Natural killer cell (primary cell): Measurements from ENCODE around the gene UBE2L3. TPM values are rescaled to one million over a fixed set of nuclear protein-coding genes. Genes with fewer than 3 reads are reported as not detected.

Experiments
- ATAC-seq, 3 donors: fragments of 150-1000 bp in 2 of 3; fragments of 200-7000 bp in 1 of 3; cut with Tn5 transposase; 1 replicate in 1 of 3; 2 replicates in 2 of 3; pipeline ENCODE4 v1.10.0; 2021; ENCODE audit warnings: mild to moderate bottlenecking in 2 of 3, moderate library complexity in 2 of 3
- DNase-seq, 2 donors: peaks; one replicate each; pipeline versions ENCODE4 v3.0.0 to v3.0.0-alpha.2; 2013 to 2021; ENCODE audit warnings: mixed read lengths in 1 of 2
- H3K27ac ChIP-seq: one replicate; pipeline ENCODE4 v1.5.1; 2013; ENCODE audit warnings: mild to moderate bottlenecking, low read length
- H3K27me3 ChIP-seq: one replicate; pipeline ENCODE4 v1.6.1; 2013; ENCODE audit warnings: low read length; ENCODE audit not compliant: control insufficient read depth, insufficient read depth
- H3K36me3 ChIP-seq: one replicate; pipeline ENCODE4 v1.6.1; 2013; ENCODE audit warnings: low read length; ENCODE audit not compliant: control insufficient read depth, insufficient read depth
- H3K4me1 ChIP-seq: one replicate; pipeline ENCODE4 v1.6.1; 2013; ENCODE audit warnings: low read length; ENCODE audit not compliant: control insufficient read depth, insufficient read depth
- H3K4me3 ChIP-seq: one replicate; pipeline ENCODE4 v1.5.1; 2013; ENCODE audit warnings: low read length
- H3K9me3 ChIP-seq: one replicate; pipeline ENCODE4 v1.6.1; 2013; ENCODE audit warnings: low read length; ENCODE audit not compliant: control insufficient read depth, insufficient read depth
- H3K27ac Mint-ChIP-seq, 2 donors: one replicate each; pipeline ENCODE4 v1.8.0; 2022; ENCODE audit warnings: mild to moderate bottlenecking in 2 of 2, mixed read lengths in 2 of 2, moderate library complexity in 1 of 2
- H3K27me3 Mint-ChIP-seq, 2 donors: one replicate each; pipeline ENCODE4 v1.8.0; 2022; ENCODE audit warnings: low read depth in 2 of 2, mixed read lengths in 2 of 2
- H3K36me3 Mint-ChIP-seq: one replicate; pipeline ENCODE4 v1.8.0; 2022; ENCODE audit warnings: mixed read lengths
- H3K4me1 Mint-ChIP-seq, 2 donors: one replicate each; pipeline ENCODE4 v1.8.0; 2022; ENCODE audit warnings: mixed read lengths in 2 of 2
- H3K4me3 Mint-ChIP-seq: one replicate; pipeline ENCODE4 v1.8.0; 2022; ENCODE audit warnings: mild to moderate bottlenecking, moderate library complexity, mixed read lengths
- H3K9me3 Mint-ChIP-seq, 2 donors: one replicate each; pipeline ENCODE4 v1.8.0; 2022; ENCODE audit warnings: mixed read lengths in 2 of 2
- CTCF ChIP-seq: fragments of 200-600 bp; IDR thresholded peaks from one replicate; pipeline ENCODE4 v1.8.0; 2022; ENCODE audit warnings: antibody characterized with exemption
- WGBS: methylation state at CpG from one replicate; pipeline ENCODE4 v1.1.7; 2013; ENCODE audit warnings: missing lambda C conversion rate; ENCODE audit not compliant: insufficient coverage; 5-methylcytosine and 5-hydroxymethylcytosine counted together
- intact Hi-C: fragments of 100-400 bp; cut with micrococcal nuclease; formaldehyde crosslinking; loops from one replicate; pipeline ENCODE4 v1.14.2; 2022
- total RNA-seq, 4 donors: library from RNA; stranded (reverse); fragments of 120-200 nt in 1 of 4; gene quantifications; one replicate each; pipeline versions ENCODE4 v1.2.3 to v1.2.4, GENCODE V29; 2013 to 2022

UBE2L3 gene
- total RNA-seq, 3 donors from 2014 or later (not counting 1 experiment from before 2014, with no cell fraction given) = 30.7 to 39.8 (median 39.7) TPM

GRCh38 chr22:21639359-21639758 is 71.8 kb downstream of the UBE2L3 start:
- no peaks in the 10 kb centered on the region for H3K9me3 ChIP-seq
- H3K4me1 Mint-ChIP-seq = peaks cover 27 to 34% of the 10 kb centered on the region in 2 donors
- no peaks in the 10 kb centered on the region for H3K36me3 Mint-ChIP-seq
- no peak for TF ChIP-seq CTCF
- peaks cover 3% of the 10 kb centered on the region for H3K36me3 ChIP-seq
- no peak overlapping the region for H3K27ac Mint-ChIP-seq
- H3K4me3 ChIP-seq = no peak overlapping the region
- no peaks in the 10 kb centered on the region for H3K9me3 Mint-ChIP-seq
- no peak for DNase-seq
- WGBS = 88% methylated on average over 4 of the region's 4 CpGs
- no peak overlapping the region for H3K4me3 Mint-ChIP-seq
- ATAC-seq = no peak
- H3K27me3 ChIP-seq = no peaks in the 10 kb centered on the region
- no peaks in the 10 kb centered on the region for H3K27me3 Mint-ChIP-seq
- peaks cover 22% of the 10 kb centered on the region for H3K4me1 ChIP-seq
- H3K27ac ChIP-seq = no peak overlapping the region
- intact Hi-C loops = no loop called here

- intact Hi-C loops = no loop called here
- H3K9me3 ChIP-seq = no peaks in the 10 kb centered on the region
- Mint-ChIP-seq H3K4me3 (peak overlapping the region; percentile 93), H3K4me1 (peaks cover 27 to 34% of the 10 kb centered on the region in 2 donors), H3K27ac (peak overlapping the region; percentile 86 to 90), H3K36me3 (no peaks in the 10 kb centered on the region), H3K27me3 (no peaks in the 10 kb centered on the region), H3K9me3 (no peaks in the 10 kb centered on the region)
- DNase-seq (no peak), ATAC-seq (no peak)
- 90% methylated on average over 4 of the region's 5 CpGs for whole genome bisulfite sequencing
- peaks cover 11% of the 10 kb centered on the region for H3K36me3 ChIP-seq
- H3K27ac ChIP-seq = no peak overlapping the region
- H3K4me1 ChIP-seq = peaks cover 22% of the 10 kb centered on the region
- H3K4me3 ChIP-seq = no peak overlapping the region
- no peak for TF ChIP-seq CTCF
- H3K27me3 ChIP-seq = no peaks in the 10 kb centered on the region
Observed at GRCh38 chr22:21640810-21641209, 73.3 kb downstream of the UBE2L3 start.

- peak overlapping the region; percentile 86 to 90 for H3K27ac Mint-ChIP-seq
- no peaks in the 10 kb centered on the region for H3K9me3 Mint-ChIP-seq
- no peak for TF ChIP-seq CTCF
- WGBS = 12% methylated on average over 9 of the region's 9 CpGs
- peaks cover 11% of the 10 kb centered on the region for H3K36me3 ChIP-seq
- H3K27ac ChIP-seq = peak overlapping the region; percentile 78
- H3K27me3 ChIP-seq = no peaks in the 10 kb centered on the region
- peak overlapping the region; percentile 60 for H3K4me3 ChIP-seq
- intact Hi-C loops = no loop called here
- DNase-seq (peak in 1 of 2 donors; percentile 38), ATAC-seq (no peak)
- H3K4me1 ChIP-seq = peaks cover 25% of the 10 kb centered on the region
- H3K36me3 Mint-ChIP-seq = no peaks in the 10 kb centered on the region
- peak overlapping the region; percentile 93 for H3K4me3 Mint-ChIP-seq
- no peaks in the 10 kb centered on the region for H3K9me3 ChIP-seq
- peaks cover 30 to 36% of the 10 kb centered on the region in 2 donors for H3K4me1 Mint-ChIP-seq
- no peaks in the 10 kb centered on the region for H3K27me3 Mint-ChIP-seq
Observed at GRCh38 chr22:21641417-21641788, 73.9 kb downstream of the UBE2L3 start.
